COLO668 (cell line): ENCODE results near the gene RAPH1.

Experiments
- DNase-seq: peaks from one replicate; lab custom pipeline; 2025; ENCODE audit not compliant: unreplicated experiment; lab: John Stamatoyannopoulos, UW

The RAPH1 gene

DNA sequence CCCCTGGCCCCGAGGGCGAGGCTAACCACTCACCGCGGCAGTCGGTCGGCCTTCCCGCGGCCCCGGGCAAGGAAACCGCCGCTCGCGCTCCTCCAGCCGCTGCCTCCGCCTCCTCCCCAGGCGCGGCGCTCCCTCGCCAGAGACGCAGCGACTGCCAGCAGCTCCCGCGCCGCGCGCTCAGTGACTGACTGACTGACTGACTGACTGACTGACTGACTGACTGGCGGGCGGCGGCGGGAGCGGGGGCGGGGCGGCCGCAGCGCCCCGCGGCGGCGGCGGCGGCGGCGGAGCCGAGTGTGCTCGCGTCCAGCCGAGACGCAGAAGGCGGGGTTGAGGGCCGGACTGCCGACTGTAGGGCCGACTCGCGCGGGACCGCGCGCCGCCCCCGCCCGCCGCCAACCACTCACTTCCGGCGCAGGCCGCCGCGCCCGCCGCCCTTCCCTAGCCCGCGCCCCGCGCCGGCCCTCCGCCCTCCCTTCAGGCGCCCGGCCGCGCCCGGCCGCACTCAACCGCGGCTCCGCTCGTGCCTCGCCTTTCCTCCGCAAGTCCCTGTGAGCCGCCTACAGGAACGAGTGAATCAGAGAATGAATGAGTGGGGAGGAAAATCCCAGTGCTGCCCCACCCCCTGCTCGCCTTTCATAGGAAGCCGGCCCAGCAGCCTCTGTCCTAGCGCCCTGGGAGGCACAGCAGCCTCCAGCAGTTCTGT is at the start of gene RAPH1:
Gene RAPH1 (minus strand): TSS at position 224 of the 706 bp plus-strand sequence. CDS start 39,948 bp downstream, outside the sequence.
- DNase-seq, result peak; percentile 89

- DNase-seq, result no peak
These were observed 49.7 kb upstream of the RAPH1 start for GRCh38 chr2:203584784-203585183.

DNA sequence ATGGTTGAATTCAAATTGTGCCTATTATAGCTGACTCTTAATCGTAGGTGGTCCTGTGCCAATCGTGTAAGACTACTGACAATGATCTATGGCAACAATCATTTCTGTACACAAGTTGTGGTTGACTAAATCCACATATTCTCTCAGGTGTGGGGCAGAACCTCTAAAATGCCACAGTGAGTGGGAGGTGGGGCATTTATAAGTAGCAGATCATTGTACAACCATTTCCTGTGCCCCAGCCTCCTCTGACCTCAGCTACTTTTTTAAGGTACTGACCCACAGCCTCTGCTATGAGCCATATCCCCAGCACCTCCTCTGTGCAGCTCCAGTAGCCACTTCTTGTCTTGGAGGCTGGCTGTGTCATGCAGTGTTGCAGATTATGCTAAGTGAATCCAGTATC is 48.6 kb upstream of the RAPH1 start:
- DNase-seq, result no peak

DNA sequence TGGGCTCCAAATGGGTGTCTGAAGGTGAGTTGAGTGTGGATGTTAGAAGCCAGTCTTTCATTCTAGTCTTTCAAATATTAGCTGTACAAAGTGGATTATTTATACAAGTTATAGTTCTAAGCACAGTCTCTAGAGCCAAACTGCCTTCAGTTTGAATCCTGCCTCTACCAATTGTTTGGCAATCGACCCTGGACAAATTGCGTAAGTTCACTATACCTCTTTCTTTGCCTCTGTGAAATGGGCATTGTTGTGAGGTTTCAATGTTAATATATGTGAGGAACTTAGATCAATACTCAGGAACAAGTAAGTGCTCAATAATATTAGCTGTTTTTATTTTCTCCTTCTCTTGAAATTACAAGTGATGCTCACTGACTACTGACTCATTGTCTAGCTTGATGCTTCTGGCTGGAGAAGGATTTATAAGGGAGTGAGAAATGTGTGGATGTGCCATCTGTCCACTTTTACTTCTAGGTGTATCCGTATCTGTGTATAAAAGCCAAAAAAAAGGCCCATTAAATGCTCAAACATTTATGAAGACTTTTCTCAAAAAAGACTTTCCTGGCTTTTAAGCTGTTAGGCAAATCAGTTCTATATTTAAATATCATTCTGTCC is 48.1 kb upstream of the RAPH1 start:
- no peak for DNase-seq

- DNase-seq, result no peak
These were observed 47.4 kb upstream of the RAPH1 start for GRCh38 chr2:203582468-203582867.

DNA sequence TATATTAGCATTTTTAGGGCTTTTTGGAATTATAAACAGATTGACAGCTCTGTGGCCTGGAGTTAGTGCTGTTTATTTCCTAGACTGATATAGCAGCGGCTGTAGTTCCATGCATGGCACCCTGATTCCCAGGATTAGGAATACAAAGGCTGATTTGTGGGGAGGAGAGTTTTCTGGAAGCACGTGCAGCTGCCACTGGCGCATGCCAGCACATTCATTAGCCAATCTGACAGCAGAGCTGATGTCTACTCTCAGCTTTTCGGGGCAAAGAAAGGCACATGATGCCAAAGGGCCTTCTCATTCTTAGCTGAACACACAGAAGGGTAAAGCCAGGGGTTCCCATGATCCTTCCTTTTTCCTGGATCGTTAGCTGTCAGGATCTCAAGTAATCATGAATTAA is 45.7 kb upstream of the RAPH1 start:
- DNase-seq, result no peak

- DNase-seq, result no peak
These were observed 44.6 kb upstream of the RAPH1 start for GRCh38 chr2:203579730-203580129.

DNA sequence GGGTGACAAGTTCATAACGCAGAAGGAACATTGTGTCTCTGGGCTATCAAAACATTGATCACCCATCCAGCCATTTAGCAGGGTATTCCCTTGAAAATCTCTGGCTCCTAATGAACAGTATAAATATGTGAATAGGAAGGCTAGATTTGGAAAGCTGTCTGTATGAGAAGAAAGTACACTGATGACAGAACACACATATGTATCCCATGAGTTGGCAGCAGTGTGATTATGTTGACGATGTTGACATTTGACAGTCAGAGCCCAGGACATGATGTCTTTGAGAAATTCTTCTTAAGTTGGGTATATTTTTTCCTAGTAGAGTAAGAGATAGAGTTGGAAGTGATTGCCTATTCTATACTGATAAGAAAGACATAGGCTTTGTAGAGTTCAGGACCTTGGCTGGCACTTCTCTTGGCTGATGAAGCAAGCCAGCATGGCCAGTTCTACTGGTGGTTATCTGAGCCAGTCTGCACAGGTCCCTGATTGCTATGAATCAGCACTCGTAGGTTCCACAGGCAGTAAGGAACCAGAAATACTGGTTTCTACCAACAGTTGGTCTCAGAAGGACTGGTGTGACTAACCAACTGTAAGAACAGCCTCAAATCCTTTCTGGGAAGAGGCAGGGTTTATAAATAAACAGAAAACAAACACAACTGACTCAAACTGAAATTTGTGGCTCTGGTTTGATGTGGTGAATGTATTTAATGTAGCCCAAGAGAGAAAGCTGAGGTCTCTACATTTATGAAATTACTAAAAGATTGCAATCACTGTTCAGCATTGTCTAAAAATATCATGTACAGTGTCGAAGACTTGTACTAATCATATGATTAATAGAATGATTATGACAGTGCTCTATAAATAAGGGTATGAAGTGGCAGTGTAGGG is 43.9 kb upstream of the RAPH1 start:
- DNase-seq, result peak; percentile 33

GRCh38 chr2:203574824-203575223 is 39.7 kb upstream of the RAPH1 start:
- DNase-seq, result no peak

- no peak for DNase-seq
These were observed 37.2 kb upstream of the RAPH1 start for GRCh38 chr2:203572316-203572715.

DNA sequence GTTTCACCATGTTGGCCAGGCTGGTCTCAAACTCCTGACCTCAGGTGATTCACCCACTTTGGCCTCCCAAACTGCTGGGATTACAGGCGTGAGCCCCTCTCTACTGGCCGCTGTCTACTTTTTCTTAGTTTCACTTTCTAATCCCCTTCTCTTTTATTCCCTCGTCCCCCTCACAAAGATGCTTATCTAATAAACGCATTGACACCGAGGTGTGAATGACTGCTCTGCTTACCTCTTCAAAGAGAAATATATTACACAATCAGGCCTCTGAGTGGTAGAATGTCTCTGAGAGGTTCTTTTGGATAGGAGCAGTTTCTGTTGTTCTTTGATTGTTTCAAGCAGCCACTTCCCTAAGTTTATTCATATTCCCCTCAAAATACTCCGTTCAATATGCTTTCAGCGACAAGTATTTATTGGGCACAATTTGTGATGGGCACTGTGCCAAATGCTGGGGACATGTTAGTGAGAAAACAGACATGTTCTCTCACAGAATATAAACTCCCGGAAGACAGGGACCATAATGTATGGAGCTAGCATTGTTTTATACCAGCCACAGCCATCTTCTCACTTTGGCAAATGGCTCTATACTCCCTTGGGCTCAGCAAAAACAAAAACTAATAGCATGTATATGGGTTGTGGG is 34.7 kb upstream of the RAPH1 start:
- no peak for DNase-seq

- DNase-seq, result no peak
These were observed 32.6 kb upstream of the RAPH1 start for GRCh38 chr2:203567691-203568090.

DNA sequence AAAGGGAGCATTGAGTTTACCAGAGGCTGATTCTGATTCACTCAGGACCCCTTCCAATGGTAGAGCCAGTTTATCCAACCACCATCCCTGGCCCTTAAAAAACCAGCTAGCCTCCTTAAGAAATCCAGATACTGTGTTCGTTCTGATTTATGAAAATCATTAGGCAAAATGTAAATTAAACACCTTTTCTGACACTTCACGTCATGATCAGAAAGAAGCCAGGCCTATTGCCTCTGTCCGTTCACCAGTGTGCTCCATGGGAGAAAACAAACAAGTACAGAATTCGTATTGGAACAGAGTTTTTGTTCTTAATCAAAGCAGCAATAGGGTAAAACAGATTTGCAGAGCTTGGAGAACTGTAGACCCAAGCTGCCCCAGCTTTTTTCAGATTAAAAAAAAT is 31.1 kb upstream of the RAPH1 start:
- no peak for DNase-seq

GRCh38 chr2:203565076-203565475 is 30.0 kb upstream of the RAPH1 start:
- no peak for DNase-seq

DNA sequence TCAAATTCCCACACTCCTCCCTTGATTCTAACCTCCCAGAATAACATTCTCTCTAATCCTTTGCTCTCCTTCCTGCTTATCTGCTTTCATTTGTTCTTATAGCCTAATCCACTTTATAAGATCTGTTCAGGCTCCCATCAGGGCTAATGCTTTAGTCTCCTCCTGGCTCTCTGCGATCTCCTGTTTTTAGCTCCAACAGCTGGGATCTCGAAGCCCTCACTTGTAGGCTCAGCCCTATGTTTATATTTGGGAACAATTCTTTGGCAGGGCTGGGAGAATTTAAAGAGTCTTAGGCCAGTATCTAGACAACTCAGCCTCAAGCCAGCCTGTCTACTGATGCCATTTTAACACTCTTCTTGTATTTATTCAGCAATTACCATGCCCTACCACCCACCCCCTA is 27.2 kb upstream of the RAPH1 start:
- DNase-seq, result no peak

- no peak for DNase-seq
These were observed 24.5 kb upstream of the RAPH1 start for GRCh38 chr2:203559641-203560040.

- DNase-seq, result no peak
These were observed 18.7 kb upstream of the RAPH1 start for GRCh38 chr2:203553784-203554183.

GRCh38 chr2:203551778-203552177 is 16.7 kb upstream of the RAPH1 start:
- DNase-seq, result no peak

DNA sequence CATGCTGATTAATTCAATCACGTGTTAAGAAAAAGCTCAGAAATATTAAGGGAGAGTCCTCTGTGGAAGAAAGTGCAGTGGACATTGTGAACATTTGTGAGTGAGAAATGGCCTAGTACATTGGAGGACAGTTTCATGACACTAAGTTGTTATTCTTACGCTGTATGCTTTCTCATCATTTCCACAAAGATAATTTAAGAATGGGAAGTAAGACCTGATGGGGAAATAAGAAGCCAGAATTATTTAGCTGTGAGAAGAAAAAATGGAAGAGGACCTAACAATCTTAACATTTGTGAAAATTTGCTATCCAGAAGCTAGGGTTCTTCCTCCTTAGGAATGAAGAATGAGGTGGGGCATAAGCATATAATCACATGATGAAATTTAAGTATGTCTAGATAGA is 15.2 kb upstream of the RAPH1 start:
- DNase-seq, result no peak

DNA sequence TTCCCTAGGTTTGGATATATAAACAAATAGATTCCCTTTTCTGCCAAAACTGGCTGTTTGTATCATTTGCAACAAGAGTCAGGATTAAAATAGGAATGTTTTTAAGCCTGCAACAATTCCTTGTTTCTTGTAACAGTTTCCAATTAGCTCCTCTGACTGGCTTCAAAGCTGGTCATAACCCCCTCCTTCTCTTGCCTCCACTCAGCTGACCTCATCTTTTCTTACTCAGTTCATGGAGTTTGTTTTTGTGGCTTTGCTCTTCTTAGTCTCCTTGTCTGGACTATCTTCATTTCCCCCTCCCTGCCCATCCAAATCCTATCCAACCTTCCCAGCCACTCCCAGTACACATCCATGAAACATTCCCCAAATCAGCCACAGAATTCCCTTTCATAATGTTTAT is 14.3 kb upstream of the RAPH1 start:
- DNase-seq, result no peak

DNA sequence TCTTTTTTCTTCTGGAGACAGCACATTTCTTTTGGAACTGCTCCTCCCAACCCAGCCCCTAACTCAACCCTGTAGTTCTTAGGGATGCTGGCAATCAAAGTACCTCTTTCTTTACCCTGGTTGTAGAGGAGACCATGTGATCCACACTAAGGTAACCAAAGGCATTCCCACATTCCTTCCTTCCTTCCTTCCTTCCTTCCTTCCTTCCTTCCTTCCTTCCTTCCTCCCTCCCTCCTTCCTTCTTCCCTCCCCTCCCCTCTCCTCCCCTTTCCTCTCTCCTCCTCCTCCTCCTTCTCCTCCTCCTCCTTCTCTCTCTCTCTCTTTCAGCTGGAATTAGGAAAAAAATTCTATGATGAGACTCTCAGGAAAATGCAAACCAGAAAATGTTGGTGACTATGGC is 13.8 kb upstream of the RAPH1 start:
- no peak for DNase-seq
